HepG2 (cell line): ENCODE data around the gene LTB4R. TPM values are rescaled to one million over a fixed set of nuclear protein-coding genes. Genes with fewer than 3 reads are reported as not detected.

Experiments used
- AGO1 ChIP-seq: fragments of 200-400 bp; formaldehyde crosslinking; IDR thresholded peaks from 2 replicates; pipeline ENCODE4 v1.6.1; 2017; ENCODE audit warnings: mild to moderate bottlenecking, low read depth, low read length, moderate library complexity; ENCODE audit not compliant: poor library complexity, severe bottlenecking
- DNMT1 ChIP-seq: sonication (generic); formaldehyde crosslinking; IDR thresholded peaks from 2 replicates; pipeline ENCODE4 v1.5.1; 2020; ENCODE audit warnings: mild to moderate bottlenecking, missing genetic modification reagents
- HNRNPH1 ChIP-seq: fragments of 200-400 bp; formaldehyde crosslinking; optimal IDR thresholded peaks from 2 replicates; pipeline ENCODE3; 2017; ENCODE audit warnings: mild to moderate bottlenecking, low read depth, low read length
- NCOR1 ChIP-seq: fragments of 200-600 bp; sonication (generic); IDR thresholded peaks from 2 replicates; pipeline ENCODE4 v1.7.0; 2017; ENCODE audit warnings: antibody characterized with exemption, low read length, borderline replicate concordance
- NPAS2 ChIP-seq: sonication (generic); formaldehyde crosslinking; IDR thresholded peaks from 2 replicates; pipeline ENCODE4 v1.8.0; 2022; ENCODE audit warnings: mild to moderate bottlenecking, missing genetic modification reagents, borderline replicate concordance
- NR2C2 ChIP-seq: sonication (generic); formaldehyde crosslinking; IDR thresholded peaks from 2 replicates; pipeline ENCODE4 v1.4.0; 2020; ENCODE audit warnings: missing genetic modification reagents, mild to moderate bottlenecking, moderate library complexity, borderline replicate concordance
- PHF20 ChIP-seq: sonication (generic); formaldehyde crosslinking; IDR thresholded peaks from 2 replicates; pipeline ENCODE4 v1.5.0; 2020; ENCODE audit warnings: mild to moderate bottlenecking, missing genetic modification reagents
- RNF219 ChIP-seq: sonication (generic); formaldehyde crosslinking; IDR thresholded peaks from 2 replicates; pipeline ENCODE4 v1.5.0; 2020; ENCODE audit warnings: mild to moderate bottlenecking, missing genetic modification reagents
- SAFB2 ChIP-seq: sonication (generic); formaldehyde crosslinking; IDR thresholded peaks from 2 replicates; pipeline ENCODE4 v1.5.1; 2020; ENCODE audit warnings: missing genetic modification reagents, low read depth, mild to moderate bottlenecking, borderline replicate concordance
- SATB2 ChIP-seq: sonication (generic); formaldehyde crosslinking; IDR thresholded peaks from 2 replicates; pipeline ENCODE4 v1.5.0; 2020; ENCODE audit warnings: missing genetic modification reagents
- SIX4 ChIP-seq: sonication (generic); formaldehyde crosslinking; IDR thresholded peaks from 2 replicates; pipeline ENCODE4 v1.4.0; 2020; ENCODE audit warnings: missing genetic modification reagents
- SKIL ChIP-seq: sonication (generic); formaldehyde crosslinking; IDR thresholded peaks from 2 replicates; pipeline ENCODE4 v1.8.0; 2022; ENCODE audit warnings: missing genetic modification reagents, mild to moderate bottlenecking, moderate library complexity, borderline replicate concordance
- TEAD3 ChIP-seq: optimal IDR thresholded peaks from 2 replicates; pipeline ENCODE3; 2016; ENCODE audit warnings: borderline replicate concordance
- ZBTB42 ChIP-seq: sonication (generic); formaldehyde crosslinking; IDR thresholded peaks from 2 replicates; pipeline ENCODE4 v1.5.0; 2020; ENCODE audit warnings: mild to moderate bottlenecking, missing genetic modification reagents
- ZFX ChIP-seq: sonication (generic); formaldehyde crosslinking; IDR thresholded peaks from 2 replicates; pipeline ENCODE4 v1.4.0; 2020; ENCODE audit warnings: mild to moderate bottlenecking, low read depth, missing genetic modification reagents, moderate library complexity
- ZNF207 ChIP-seq: fragments of 450-650 bp; IDR thresholded peaks from 2 replicates; pipeline ENCODE4 v1.6.1; 2016; ENCODE audit warnings: antibody characterized with exemption, borderline replicate concordance
- ZNF431 ChIP-seq: sonication (generic); formaldehyde crosslinking; IDR thresholded peaks from 2 replicates; pipeline ENCODE4 v1.9.0; 2022; ENCODE audit warnings: missing genetic modification reagents, low read depth, mild to moderate bottlenecking, borderline replicate concordance
- ZNF552 ChIP-seq: sonication (generic); formaldehyde crosslinking; IDR thresholded peaks from 2 replicates; pipeline ENCODE4 v1.9.0; 2022; ENCODE audit warnings: missing genetic modification reagents, mild to moderate bottlenecking, borderline replicate concordance
- ZNF850 ChIP-seq: sonication (generic); formaldehyde crosslinking; conservative IDR thresholded peaks from 2 replicates; pipeline ENCODE4 v1.9.0; 2021; ENCODE audit warnings: mild to moderate bottlenecking, missing genetic modification reagents
- ZNF891 ChIP-seq: sonication (generic); formaldehyde crosslinking; IDR thresholded peaks from 2 replicates; pipeline ENCODE4 v1.5.0; 2020; ENCODE audit warnings: mild to moderate bottlenecking, missing genetic modification reagents
- polyA plus RNA-seq, 8 experiments: library from polyadenylated mRNA; depleted of rRNA in 3 of 8; stranded (reverse) in 7 of 8; unstranded in 1 of 8; fragments of >200 nt; fragmentation: Illumina TruSeq in 4 of 8; extraction: Trizol in 4 of 8; gene quantifications; 2 replicates each; pipeline versions ENCODE4 v1.2.1 to v1.2.3, GENCODE V29; 2011 to 2016; ENCODE audit warnings: low read depth in 4 of 8, missing spikeins in 1 of 8, mixed read lengths in 1 of 8; ENCODE audit not compliant: insufficient read depth in 1 of 8
- total RNA-seq, 5 experiments: library from RNA; depleted of rRNA; stranded (reverse); fragments of >200 nt; fragmentation: Illumina TruSeq; extraction: Trizol; gene quantifications; 2 replicates each; pipeline ENCODE4 v1.2.3, GENCODE V29; 2016; ENCODE audit warnings: low read depth in 1 of 5
- TF ChIP-seq, protein P1 (sequence below): sonication (generic); formaldehyde crosslinking; IDR thresholded peaks from 2 replicates; pipeline ENCODE4 v1.5.0; 2020; ENCODE audit warnings: missing genetic modification reagents
- TF ChIP-seq, protein P2 (sequence below): sonication (generic); formaldehyde crosslinking; IDR thresholded peaks from 2 replicates; pipeline ENCODE4 v1.4.0; 2020; ENCODE audit warnings: mild to moderate bottlenecking, low read depth, missing genetic modification reagents

Gene LTB4R
- total and polyA plus RNA-seq, 2 of the 13 experiments (the other 11 are each of a cell fraction or from before 2014, with no cell fraction given), result 3.2 to 8.2 TPM

DNA sequence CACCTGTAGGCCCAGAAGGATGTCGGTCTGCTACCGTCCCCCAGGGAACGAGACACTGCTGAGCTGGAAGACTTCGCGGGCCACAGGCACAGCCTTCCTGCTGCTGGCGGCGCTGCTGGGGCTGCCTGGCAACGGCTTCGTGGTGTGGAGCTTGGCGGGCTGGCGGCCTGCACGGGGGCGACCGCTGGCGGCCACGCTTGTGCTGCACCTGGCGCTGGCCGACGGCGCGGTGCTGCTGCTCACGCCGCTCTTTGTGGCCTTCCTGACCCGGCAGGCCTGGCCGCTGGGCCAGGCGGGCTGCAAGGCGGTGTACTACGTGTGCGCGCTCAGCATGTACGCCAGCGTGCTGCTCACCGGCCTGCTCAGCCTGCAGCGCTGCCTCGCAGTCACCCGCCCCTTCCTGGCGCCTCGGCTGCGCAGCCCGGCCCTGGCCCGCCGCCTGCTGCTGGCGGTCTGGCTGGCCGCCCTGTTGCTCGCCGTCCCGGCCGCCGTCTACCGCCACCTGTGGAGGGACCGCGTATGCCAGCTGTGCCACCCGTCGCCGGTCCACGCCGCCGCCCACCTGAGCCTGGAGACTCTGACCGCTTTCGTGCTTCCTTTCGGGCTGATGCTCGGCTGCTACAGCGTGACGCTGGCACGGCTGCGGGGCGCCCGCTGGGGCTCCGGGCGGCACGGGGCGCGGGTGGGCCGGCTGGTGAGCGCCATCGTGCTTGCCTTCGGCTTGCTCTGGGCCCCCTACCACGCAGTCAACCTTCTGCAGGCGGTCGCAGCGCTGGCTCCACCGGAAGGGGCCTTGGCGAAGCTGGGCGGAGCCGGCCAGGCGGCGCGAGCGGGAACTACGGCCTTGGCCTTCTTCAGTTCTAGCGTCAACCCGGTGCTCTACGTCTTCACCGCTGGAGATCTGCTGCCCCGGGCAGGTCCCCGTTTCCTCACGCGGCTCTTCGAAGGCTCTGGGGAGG lies at the start of gene LTB4R (continued):
- no peak for TF ChIP-seq NPAS2
- TF ChIP-seq HNRNPH1, result no peak
- TF ChIP-seq PHF20 (CRISPR knock-in tag), result no peak
- TF ChIP-seq NCOR1, result no peak
- TF ChIP-seq ZNF850 (CRISPR knock-in tag), result no peak
- peak; percentile 60 for TF ChIP-seq AGO1
- TF ChIP-seq SATB2 (CRISPR knock-in tag), result no peak
- no peak for TF ChIP-seq NR2C2 (CRISPR knock-in tag)
- TF ChIP-seq, protein P1, sequence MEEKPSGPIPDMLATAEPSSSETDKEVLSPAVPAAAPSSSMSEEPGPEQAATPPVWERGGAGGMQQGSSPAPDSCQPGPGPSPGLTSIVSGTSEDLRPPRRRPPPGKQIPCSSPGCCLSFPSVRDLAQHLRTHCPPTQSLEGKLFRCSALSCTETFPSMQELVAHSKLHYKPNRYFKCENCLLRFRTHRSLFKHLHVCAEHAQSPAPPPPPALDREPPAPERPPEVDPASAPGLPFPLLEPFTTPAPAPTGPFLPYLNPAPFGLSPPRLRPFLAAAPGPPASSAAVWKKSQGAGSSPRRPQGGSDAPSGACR, result no peak
- no peak for TF ChIP-seq RNF219 (CRISPR knock-in tag)
- TF ChIP-seq SKIL (CRISPR knock-in tag), result no peak
- TF ChIP-seq, protein P2, sequence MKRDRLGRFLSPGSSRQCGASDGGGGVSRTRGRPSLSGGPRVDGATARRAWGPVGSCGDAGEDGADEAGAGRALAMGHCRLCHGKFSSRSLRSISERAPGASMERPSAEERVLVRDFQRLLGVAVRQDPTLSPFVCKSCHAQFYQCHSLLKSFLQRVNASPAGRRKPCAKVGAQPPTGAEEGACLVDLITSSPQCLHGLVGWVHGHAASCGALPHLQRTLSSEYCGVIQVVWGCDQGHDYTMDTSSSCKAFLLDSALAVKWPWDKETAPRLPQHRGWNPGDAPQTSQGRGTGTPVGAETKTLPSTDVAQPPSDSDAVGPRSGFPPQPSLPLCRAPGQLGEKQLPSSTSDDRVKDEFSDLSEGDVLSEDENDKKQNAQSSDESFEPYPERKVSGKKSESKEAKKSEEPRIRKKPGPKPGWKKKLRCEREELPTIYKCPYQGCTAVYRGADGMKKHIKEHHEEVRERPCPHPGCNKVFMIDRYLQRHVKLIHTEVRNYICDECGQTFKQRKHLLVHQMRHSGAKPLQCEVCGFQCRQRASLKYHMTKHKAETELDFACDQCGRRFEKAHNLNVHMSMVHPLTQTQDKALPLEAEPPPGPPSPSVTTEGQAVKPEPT (CRISPR knock-in tag), result no peak
- no peak for TF ChIP-seq ZNF552 (CRISPR knock-in tag)
- peak; percentile 2 for TF ChIP-seq TEAD3
- no peak; the same call in 1 of the 2 replicates for TF ChIP-seq ZNF891 (CRISPR knock-in tag)
- TF ChIP-seq DNMT1 (CRISPR knock-in tag), result peak; percentile 57; the same call in 1 of the 2 replicates
- no peak for TF ChIP-seq ZBTB42 (CRISPR knock-in tag)
- no peak for TF ChIP-seq ZNF207
- TF ChIP-seq SIX4, result no peak
- 0 out of 2 replicates have a peak, but pooled peaks have one; percentile 68 for TF ChIP-seq SAFB2 (CRISPR knock-in tag)
- TF ChIP-seq ZFX, result 0 out of 2 replicates have a peak, but pooled peaks have one; percentile 26
- TF ChIP-seq ZNF431 (CRISPR knock-in tag), result no peak
